Astrocyte (in vitro differentiated cells and primary cell): Measurements from ENCODE around the gene NEDD9. TPM values are rescaled to one million over a fixed set of nuclear protein-coding genes. Genes with fewer than 3 reads are reported as not detected.

Source experiments
- DNase-seq: peaks from one replicate; pipeline ENCODE4 v3.0.0-alpha.2; 2010; ENCODE audit warnings: low read depth
- FAIRE-seq: peaks from 2 replicates; lab custom pipeline; 2011; peaks lifted over from hg19 to GRCh38; lab: Jason Lieb, UNC
- H2AFZ ChIP-seq: 2 replicates; pipeline ENCODE4 v1.6.0; 2012; ENCODE audit warnings: low read depth, low read length, inconsistent platforms
- H3K27ac ChIP-seq: 2 replicates; pipeline ENCODE4 v1.5.1; 2011; ENCODE audit warnings: low read depth, low read length, inconsistent platforms
- H3K27me3 ChIP-seq: 2 replicates; pipeline ENCODE4 v1.6.0; 2011; ENCODE audit warnings: low read length, inconsistent platforms; ENCODE audit not compliant: insufficient read depth
- H3K36me3 ChIP-seq: 2 replicates; pipeline ENCODE4 v1.5.1; 2011; ENCODE audit warnings: low read length, inconsistent platforms; ENCODE audit not compliant: insufficient read depth
- H3K4me1 ChIP-seq: 2 replicates; pipeline ENCODE4 v1.5.1; 2011; ENCODE audit warnings: low read length, inconsistent platforms; ENCODE audit not compliant: insufficient read depth
- H3K4me2 ChIP-seq: 2 replicates; pipeline ENCODE4 v1.6.0; 2012; ENCODE audit warnings: low read length, inconsistent platforms
- H3K4me3 ChIP-seq: 2 replicates; pipeline ENCODE4 v1.5.1; 2011; ENCODE audit warnings: low read depth, mild to moderate bottlenecking, low read length, inconsistent platforms; ENCODE audit not compliant: insufficient read depth
- H3K79me2 ChIP-seq: 2 replicates; pipeline ENCODE4 v1.6.0; 2012; ENCODE audit warnings: mild to moderate bottlenecking, low read length, inconsistent platforms; ENCODE audit not compliant: insufficient read depth
- H3K9ac ChIP-seq: 2 replicates; pipeline ENCODE4 v1.6.0; 2012; ENCODE audit warnings: mild to moderate bottlenecking, low read length, inconsistent platforms
- H3K9me3 ChIP-seq: 2 replicates; pipeline ENCODE4 v1.5.1; 2012; ENCODE audit warnings: low read depth, mild to moderate bottlenecking, low read length, inconsistent platforms; ENCODE audit not compliant: insufficient read depth
- H4K20me1 ChIP-seq: 2 replicates; pipeline ENCODE4 v1.6.0; 2012; ENCODE audit warnings: low read length, inconsistent platforms; ENCODE audit not compliant: insufficient read depth
- H3K27ac Mint-ChIP-seq: one replicate; pipeline ENCODE4 v1.8.0; 2021; ENCODE audit warnings: mild to moderate bottlenecking, mixed read lengths; ENCODE audit not compliant: unreplicated experiment
- H3K27me3 Mint-ChIP-seq: one replicate; pipeline ENCODE4 v1.8.0; 2021; ENCODE audit warnings: low read depth, mixed read lengths; ENCODE audit not compliant: unreplicated experiment
- H3K36me3 Mint-ChIP-seq: one replicate; pipeline ENCODE4 v1.8.0; 2021; ENCODE audit warnings: low read depth, mixed read lengths; ENCODE audit not compliant: unreplicated experiment
- H3K4me1 Mint-ChIP-seq: one replicate; pipeline ENCODE4 v1.8.0; 2021; ENCODE audit warnings: low read depth, mixed read lengths; ENCODE audit not compliant: unreplicated experiment
- H3K4me3 Mint-ChIP-seq: one replicate; pipeline ENCODE4 v1.8.0; 2021; ENCODE audit warnings: mild to moderate bottlenecking, moderate library complexity, mixed read lengths; ENCODE audit not compliant: unreplicated experiment
- H3K9me3 Mint-ChIP-seq: one replicate; pipeline ENCODE4 v1.8.0; 2021; ENCODE audit warnings: mild to moderate bottlenecking, mixed read lengths; ENCODE audit not compliant: unreplicated experiment
- EZH2 ChIP-seq: IDR thresholded peaks from 2 replicates; pipeline ENCODE4 v1.6.1; 2012; ENCODE audit warnings: mild to moderate bottlenecking, low read length, inconsistent platforms; ENCODE audit not compliant: insufficient read depth
- total RNA-seq: library from RNA; stranded (reverse); gene quantifications from 2 replicates; pipeline ENCODE4 v1.2.1, GENCODE V29; 2021
- TF ChIP-seq, protein P1 (sequence below): IDR thresholded peaks from 2 replicates; pipeline ENCODE4 v1.5.1; 2011; ENCODE audit warnings: low read depth, mild to moderate bottlenecking, inconsistent platforms, low read length, moderate library complexity; ENCODE audit not compliant: insufficient read depth

The NEDD9 gene
- total RNA-seq, 1 donor from 2014 or later, result 39.6 TPM

DNA sequence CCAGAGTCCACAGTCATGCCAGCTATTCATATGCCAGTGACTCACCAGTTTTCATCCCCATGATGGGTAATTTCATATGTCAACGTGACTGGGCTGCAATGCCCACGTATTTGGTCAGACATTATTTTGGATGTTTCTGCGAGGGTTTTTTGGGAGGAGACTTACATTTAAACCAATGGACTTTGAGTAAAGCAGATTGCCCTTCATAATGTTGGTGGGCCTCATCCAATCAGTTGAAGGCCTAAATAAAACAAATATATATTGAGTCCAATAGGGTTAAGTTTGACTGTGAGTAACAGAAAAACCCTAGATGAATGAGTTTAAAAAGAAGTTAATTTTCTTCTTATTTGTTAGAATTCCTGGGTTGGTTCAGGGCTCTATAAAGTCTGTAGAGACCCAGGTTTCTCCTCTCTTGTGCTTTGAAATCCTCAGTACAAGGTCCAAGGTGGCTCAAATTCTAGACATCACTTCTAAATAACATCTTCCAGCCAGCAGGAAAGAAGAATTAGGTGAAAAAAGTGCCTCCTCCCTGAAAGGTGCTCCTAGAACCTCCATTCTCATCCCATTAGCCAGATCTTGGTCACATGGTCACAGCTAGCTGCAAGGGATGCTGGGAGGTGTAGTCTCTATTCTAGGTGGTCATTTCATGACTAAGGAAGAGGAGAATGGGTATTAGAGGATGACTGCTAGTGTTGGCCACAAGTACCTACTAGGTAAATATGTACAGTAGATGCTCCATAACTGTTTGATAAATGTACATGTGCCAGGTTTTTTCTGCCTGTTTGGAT is 16.7 kb upstream of the NEDD9 start:
- H3K79me2 ChIP-seq, result no peaks in the 10 kb centered on the region
- no peak overlapping the region for H3K27ac Mint-ChIP-seq
- H3K9me3 ChIP-seq, result peaks cover 2% of the 10 kb centered on the region
- no peak overlapping the region for H3K4me2 ChIP-seq
- no peak overlapping the region for H3K27ac ChIP-seq
- FAIRE-seq (no peak), DNase-seq (no peak)
- H3K4me3 Mint-ChIP-seq, result no peak overlapping the region
- no peaks in the 10 kb centered on the region for H3K36me3 ChIP-seq
- H3K4me1 ChIP-seq, result peaks cover 10% of the 10 kb centered on the region
- no peak overlapping the region for H3K9ac ChIP-seq
- peaks cover 2% of the 10 kb centered on the region for H3K27me3 Mint-ChIP-seq
- H2AFZ ChIP-seq, result no peak overlapping the region
- no peak for TF ChIP-seq EZH2
- TF ChIP-seq, protein P1, sequence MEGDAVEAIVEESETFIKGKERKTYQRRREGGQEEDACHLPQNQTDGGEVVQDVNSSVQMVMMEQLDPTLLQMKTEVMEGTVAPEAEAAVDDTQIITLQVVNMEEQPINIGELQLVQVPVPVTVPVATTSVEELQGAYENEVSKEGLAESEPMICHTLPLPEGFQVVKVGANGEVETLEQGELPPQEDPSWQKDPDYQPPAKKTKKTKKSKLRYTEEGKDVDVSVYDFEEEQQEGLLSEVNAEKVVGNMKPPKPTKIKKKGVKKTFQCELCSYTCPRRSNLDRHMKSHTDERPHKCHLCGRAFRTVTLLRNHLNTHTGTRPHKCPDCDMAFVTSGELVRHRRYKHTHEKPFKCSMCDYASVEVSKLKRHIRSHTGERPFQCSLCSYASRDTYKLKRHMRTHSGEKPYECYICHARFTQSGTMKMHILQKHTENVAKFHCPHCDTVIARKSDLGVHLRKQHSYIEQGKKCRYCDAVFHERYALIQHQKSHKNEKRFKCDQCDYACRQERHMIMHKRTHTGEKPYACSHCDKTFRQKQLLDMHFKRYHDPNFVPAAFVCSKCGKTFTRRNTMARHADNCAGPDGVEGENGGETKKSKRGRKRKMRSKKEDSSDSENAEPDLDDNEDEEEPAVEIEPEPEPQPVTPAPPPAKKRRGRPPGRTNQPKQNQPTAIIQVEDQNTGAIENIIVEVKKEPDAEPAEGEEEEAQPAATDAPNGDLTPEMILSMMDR, result no peak
- H3K4me3 ChIP-seq, result no peak overlapping the region
- no peaks in the 10 kb centered on the region for H3K27me3 ChIP-seq
- peaks cover 22% of the 10 kb centered on the region for H3K4me1 Mint-ChIP-seq
- H3K36me3 Mint-ChIP-seq, result no peaks in the 10 kb centered on the region
- H4K20me1 ChIP-seq, result no peaks in the 10 kb centered on the region
- H3K9me3 Mint-ChIP-seq, result peaks cover 2% of the 10 kb centered on the region

DNA sequence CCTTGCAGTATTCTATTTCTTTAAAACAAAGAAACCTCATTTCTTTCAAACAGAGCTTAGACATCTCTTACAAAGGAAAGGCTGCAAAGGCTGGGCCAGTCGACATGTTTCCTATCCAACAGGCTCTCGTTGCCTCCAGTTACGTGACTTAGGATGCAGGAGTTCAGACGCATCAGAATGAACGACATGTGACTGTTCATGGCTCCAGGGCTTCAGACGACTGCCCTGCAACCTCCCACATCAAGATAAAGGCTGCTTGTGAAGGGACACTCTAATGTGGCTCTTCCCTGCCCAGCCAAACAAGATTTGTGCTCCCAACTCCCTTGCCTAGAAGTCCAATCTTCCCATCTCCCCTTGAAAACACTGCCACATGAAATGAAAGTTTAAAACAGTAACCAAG is 14.3 kb upstream of the NEDD9 start:
- Histone ChIP-seq H3K4me2 (no peak overlapping the region), H3K27ac (no peak overlapping the region), H3K9me3 (peaks cover 2% of the 10 kb centered on the region), H3K36me3 (no peaks in the 10 kb centered on the region), H3K4me3 (no peak overlapping the region), H4K20me1 (no peaks in the 10 kb centered on the region), H3K27me3 (no peaks in the 10 kb centered on the region), H2AFZ (peak overlapping the region; percentile 45), H3K9ac (no peak overlapping the region), H3K79me2 (no peaks in the 10 kb centered on the region), H3K4me1 (peaks cover 5% of the 10 kb centered on the region)
- Mint-ChIP-seq H3K36me3 (no peaks in the 10 kb centered on the region), H3K4me3 (no peak overlapping the region), H3K27ac (no peak overlapping the region), H3K27me3 (peaks cover 2% of the 10 kb centered on the region), H3K4me1 (peaks cover 18% of the 10 kb centered on the region), H3K9me3 (peaks cover 2% of the 10 kb centered on the region)
- no peak for FAIRE-seq
- no peak for TF ChIP-seq EZH2
- TF ChIP-seq, protein P1, result no peak
- DNase-seq, result no peak
